ENCODE measurements around the gene ARNT2.

Gene ARNT2

DNA sequence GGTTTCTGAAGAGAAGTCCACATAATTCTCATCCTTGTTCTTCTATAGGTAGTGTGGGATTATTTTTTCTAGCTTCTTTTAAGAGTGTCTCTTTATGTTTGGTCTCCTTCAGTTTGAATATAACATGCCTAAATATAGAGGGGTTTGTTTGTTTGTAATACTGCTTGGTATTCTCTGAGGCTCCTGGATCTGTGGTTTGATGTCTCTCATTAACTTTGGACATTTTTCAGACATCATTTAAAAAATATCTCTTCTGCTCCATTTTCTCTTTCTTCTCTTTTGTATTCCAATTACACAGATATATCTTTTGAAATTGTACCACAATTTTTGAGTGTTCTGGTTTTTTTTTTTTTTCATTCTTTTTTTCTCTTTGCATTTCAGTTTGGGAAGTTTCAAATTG is 113.1 kb downstream of the ARNT2 start:
- Histone ChIP-seq H3K36me3 (no peaks in the 10 kb centered on the region), H3K9me3 (no peaks in the 10 kb centered on the region), H3K4me1 (no peaks in the 10 kb centered on the region), H3K4me3 (ENCODE audit: low read depth, low read length) (no peak overlapping the region), H3K27me3 (no peaks in the 10 kb centered on the region)
- DNase-seq: no peak
- TF ChIP-seq, protein P1, sequence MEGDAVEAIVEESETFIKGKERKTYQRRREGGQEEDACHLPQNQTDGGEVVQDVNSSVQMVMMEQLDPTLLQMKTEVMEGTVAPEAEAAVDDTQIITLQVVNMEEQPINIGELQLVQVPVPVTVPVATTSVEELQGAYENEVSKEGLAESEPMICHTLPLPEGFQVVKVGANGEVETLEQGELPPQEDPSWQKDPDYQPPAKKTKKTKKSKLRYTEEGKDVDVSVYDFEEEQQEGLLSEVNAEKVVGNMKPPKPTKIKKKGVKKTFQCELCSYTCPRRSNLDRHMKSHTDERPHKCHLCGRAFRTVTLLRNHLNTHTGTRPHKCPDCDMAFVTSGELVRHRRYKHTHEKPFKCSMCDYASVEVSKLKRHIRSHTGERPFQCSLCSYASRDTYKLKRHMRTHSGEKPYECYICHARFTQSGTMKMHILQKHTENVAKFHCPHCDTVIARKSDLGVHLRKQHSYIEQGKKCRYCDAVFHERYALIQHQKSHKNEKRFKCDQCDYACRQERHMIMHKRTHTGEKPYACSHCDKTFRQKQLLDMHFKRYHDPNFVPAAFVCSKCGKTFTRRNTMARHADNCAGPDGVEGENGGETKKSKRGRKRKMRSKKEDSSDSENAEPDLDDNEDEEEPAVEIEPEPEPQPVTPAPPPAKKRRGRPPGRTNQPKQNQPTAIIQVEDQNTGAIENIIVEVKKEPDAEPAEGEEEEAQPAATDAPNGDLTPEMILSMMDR (IDR thresholded peaks at IDR 0.05; ENCODE audit: low read depth, low read length): no peak

DNA sequence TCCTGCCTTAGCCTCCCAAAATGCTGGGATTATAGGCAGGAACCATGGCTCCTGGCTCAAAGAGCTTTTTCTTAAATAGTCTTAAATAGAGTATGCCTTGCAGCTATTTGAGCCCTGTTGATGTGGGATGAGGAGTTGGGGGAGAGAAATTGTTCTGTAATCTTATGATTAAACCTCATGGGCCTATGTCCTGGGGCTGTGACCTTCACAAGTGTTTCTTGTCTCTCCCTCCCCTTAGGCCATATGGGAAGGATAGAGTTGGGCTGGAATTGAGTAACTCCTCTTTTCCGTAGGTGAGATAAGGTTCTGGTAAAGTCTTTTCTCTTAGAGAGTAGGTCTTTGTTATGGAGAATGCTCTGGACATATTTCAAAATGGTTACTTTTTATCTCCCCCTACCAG is 114.3 kb downstream of the ARNT2 start:
- Histone ChIP-seq H3K4me3 (ENCODE audit: low read depth, low read length) (no peak overlapping the region), H3K4me1 (no peaks in the 10 kb centered on the region), H3K9me3 (no peaks in the 10 kb centered on the region), H3K36me3 (no peaks in the 10 kb centered on the region), H3K27me3 (no peaks in the 10 kb centered on the region)
- DNase-seq: no peak
- TF ChIP-seq, protein P1 (IDR thresholded peaks at IDR 0.05; ENCODE audit: low read depth, low read length): no peak

DNA sequence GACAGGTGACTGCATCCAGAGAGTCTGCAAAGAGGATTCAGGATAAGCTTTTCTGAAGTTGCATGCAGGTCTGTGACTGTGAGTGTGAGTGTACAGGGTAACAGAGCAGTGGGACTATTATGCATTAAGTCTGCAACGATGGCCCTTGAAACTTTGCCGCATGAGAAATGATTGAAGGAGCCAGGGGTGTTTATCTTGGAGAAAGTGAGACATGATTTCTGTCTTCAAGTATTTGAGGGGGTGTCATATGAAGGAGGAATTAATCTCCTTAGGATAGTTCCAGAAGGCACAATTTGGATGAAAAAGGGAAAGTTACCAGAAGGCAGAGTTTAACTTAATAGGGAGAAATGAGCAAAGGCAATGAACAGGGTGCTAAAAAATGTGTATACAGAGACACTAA is 119.6 kb downstream of the ARNT2 start:
- TF ChIP-seq, protein P1 (IDR thresholded peaks at IDR 0.05; ENCODE audit: low read depth, low read length): no peak
- Histone ChIP-seq H3K4me1 (no peaks in the 10 kb centered on the region), H3K36me3 (no peaks in the 10 kb centered on the region), H3K4me3 (ENCODE audit: low read depth, low read length) (no peak overlapping the region), H3K27me3 (no peaks in the 10 kb centered on the region), H3K9me3 (no peaks in the 10 kb centered on the region; the same call in 1 of the 2 replicates)
- no peak for DNase-seq

DNA sequence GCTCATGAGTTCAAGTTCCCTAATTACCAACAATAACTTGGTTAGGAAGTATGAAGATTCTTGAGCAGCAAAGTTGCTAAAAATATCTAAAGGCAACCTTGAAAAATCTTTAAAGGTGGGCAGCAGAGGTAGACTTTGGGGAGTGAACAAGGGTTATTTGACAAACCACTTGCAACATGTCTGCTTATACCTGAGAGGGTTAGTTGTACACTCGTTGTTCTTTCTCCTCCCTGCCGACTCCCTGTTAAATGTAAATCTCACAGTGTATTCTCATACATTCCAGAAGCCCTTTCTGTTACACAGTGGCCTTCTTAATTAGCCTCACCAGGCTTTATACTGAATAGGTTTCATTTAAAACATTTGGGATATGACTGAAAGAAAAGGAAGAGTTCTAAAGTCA is 121.7 kb downstream of the ARNT2 start:
- Histone ChIP-seq H3K4me3 (ENCODE audit: low read depth, low read length) (no peak overlapping the region), H3K27me3 (no peaks in the 10 kb centered on the region), H3K9me3 (no peaks in the 10 kb centered on the region; the same call in 1 of the 2 replicates), H3K36me3 (no peaks in the 10 kb centered on the region), H3K4me1 (no peaks in the 10 kb centered on the region)
- DNase-seq: no peak
- TF ChIP-seq, protein P1 (IDR thresholded peaks at IDR 0.05; ENCODE audit: low read depth, low read length): no peak

DNA sequence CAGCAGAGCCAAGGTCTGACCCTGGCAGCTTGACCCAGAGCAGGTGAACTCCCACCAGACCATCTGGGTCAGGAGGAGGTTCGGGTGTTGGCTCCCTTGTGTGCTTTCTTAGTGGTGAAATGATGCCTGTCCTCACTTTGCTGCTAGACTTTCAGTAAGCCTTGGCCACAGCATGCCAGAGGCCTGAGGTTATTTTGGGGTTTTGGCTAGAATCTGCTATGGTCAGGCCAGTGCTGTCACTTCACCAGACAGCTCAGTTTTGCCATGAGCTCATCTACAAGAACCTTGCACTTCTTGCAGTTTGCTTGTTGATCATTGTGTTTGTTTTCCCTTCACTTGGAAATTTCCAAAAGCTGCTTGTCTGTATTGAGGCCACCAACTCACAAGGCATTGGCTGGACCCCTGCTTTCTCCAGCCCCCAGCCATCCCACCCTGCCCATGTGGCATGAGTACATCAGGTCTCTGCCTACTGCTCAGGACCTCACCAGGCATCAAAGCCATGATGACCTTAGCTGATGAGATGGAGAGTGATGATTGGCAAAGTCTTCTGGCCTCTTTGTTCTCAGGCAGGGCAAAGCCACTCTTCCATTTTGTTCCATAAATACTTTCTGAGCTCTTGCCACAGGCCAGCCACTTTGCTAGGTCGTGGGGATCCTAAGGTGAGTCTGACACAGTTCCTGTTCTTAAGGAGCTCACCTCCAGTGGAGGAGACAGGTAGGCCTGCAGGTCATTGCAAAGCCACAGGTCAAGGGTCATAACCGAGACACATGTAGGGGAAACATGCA is 122.6 kb downstream of the ARNT2 start:
- no peak overlapping the region for H3K4me3 ChIP-seq (ENCODE audit: low read depth, low read length)
- H3K27me3 ChIP-seq: no peaks in the 10 kb centered on the region
- no peaks in the 10 kb centered on the region for H3K4me1 ChIP-seq
- H3K36me3 ChIP-seq: no peaks in the 10 kb centered on the region
- DNase-seq: no peak
- H3K9me3 ChIP-seq: no peaks in the 10 kb centered on the region; the same call in 1 of the 2 replicates
- TF ChIP-seq, protein P1 (IDR thresholded peaks at IDR 0.05; ENCODE audit: low read depth, low read length): no peak

DNA sequence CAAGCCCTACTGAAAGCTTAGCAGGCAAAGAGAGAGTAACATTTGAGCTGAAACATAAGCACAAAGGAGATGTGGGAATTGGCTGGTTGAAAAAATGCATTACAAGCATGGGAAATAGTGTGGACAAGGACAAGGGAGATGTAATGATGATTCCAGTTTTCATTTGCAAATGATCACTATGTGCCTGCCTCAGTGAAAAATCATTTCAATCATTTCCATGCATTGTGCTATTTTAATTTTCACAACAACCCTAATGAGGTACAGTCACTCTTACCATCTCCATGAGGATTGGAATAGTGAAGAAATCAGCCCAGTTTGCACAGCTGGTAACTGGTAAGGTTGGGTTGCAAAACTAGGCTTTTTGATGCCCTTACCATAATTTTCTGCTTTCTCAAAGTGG is 123.2 kb downstream of the ARNT2 start:
- H3K27me3 ChIP-seq: no peaks in the 10 kb centered on the region

More for the DNA sequence above, 123.2 kb downstream of the ARNT2 start:
- Histone ChIP-seq H3K9me3 (no peaks in the 10 kb centered on the region; the same call in 1 of the 2 replicates), H3K4me1 (no peaks in the 10 kb centered on the region), H3K36me3 (no peaks in the 10 kb centered on the region), H3K4me3 (ENCODE audit: low read depth, low read length) (no peak overlapping the region)
- no peak for DNase-seq
- TF ChIP-seq, protein P1 (IDR thresholded peaks at IDR 0.05; ENCODE audit: low read depth, low read length): no peak
